Measurements from ENCODE around the gene NEDD9. TPM values are rescaled to one million over a fixed set of nuclear protein-coding genes. Genes with fewer than 3 reads are reported as not detected.

NEDD9 gene
- total RNA-seq, 1 experiment from 2014 or later: 11.5 TPM

- peak; percentile 26 for DNase-seq (ENCODE audit: low read depth)
These were observed 3.7 kb upstream of the NEDD9 start for GRCh38 chr6:11236076-11236750.

- no peak for DNase-seq (ENCODE audit: low read depth)
These were observed 2.6 kb upstream of the NEDD9 start for GRCh38 chr6:11235062-11235461.

- DNase-seq (ENCODE audit: low read depth): no peak
These were observed 1.5 kb upstream of the NEDD9 start for GRCh38 chr6:11233673-11234573.

- peak; percentile 38 for DNase-seq (ENCODE audit: low read depth)
These were observed 530 bp upstream of the NEDD9 start for GRCh38 chr6:11232770-11233626.

GRCh38 chr6:11231564-11232192 is 790 bp downstream of the NEDD9 start:
- peak; percentile 77 for DNase-seq (ENCODE audit: low read depth)

GRCh38 chr6:11231108-11231463 is 1.4 kb downstream of the NEDD9 start:
- no peak for DNase-seq (ENCODE audit: low read depth)

- DNase-seq (ENCODE audit: low read depth): no peak
These were observed 2.0 kb downstream of the NEDD9 start for GRCh38 chr6:11230158-11231107.

- DNase-seq (ENCODE audit: low read depth): no peak
These were observed 2.8 kb downstream of the NEDD9 start for GRCh38 chr6:11229655-11230046.

- no peak for DNase-seq (ENCODE audit: low read depth)
These were observed 3.4 kb downstream of the NEDD9 start for GRCh38 chr6:11228935-11229654.

- DNase-seq (ENCODE audit: low read depth): no peak
These were observed 4.8 kb downstream of the NEDD9 start for GRCh38 chr6:11227698-11228097.

- no peak for DNase-seq (ENCODE audit: low read depth)
These were observed 6.5 kb downstream of the NEDD9 start for GRCh38 chr6:11226005-11226404.

- DNase-seq (ENCODE audit: low read depth): no peak
These were observed 7.5 kb downstream of the NEDD9 start for GRCh38 chr6:11224966-11225463.

GRCh38 chr6:11224252-11224965 is 8.1 kb downstream of the NEDD9 start:
- DNase-seq (ENCODE audit: low read depth): peak; percentile 42

GRCh38 chr6:11223286-11223864 is 9.1 kb downstream of the NEDD9 start:
- no peak for DNase-seq (ENCODE audit: low read depth)

GRCh38 chr6:11222385-11223277 is 9.8 kb downstream of the NEDD9 start:
- DNase-seq (ENCODE audit: low read depth): no peak

- no peak for DNase-seq (ENCODE audit: low read depth)
These were observed 10.7 kb downstream of the NEDD9 start for GRCh38 chr6:11221623-11222384.

- no peak for DNase-seq (ENCODE audit: low read depth)
These were observed 13.1 kb downstream of the NEDD9 start for GRCh38 chr6:11219400-11219834.

Data from RPMI7951 (cell line).